OCI-LY7 (cell line): ENCODE data around the gene DGKG. TPM values are rescaled to one million over a fixed set of nuclear protein-coding genes. Genes with fewer than 3 reads are reported as not detected.

Experiments
- BruUV-seq: library from RNA; stranded (reverse); fragments of 400-500 nt; replicated peaks from 2 replicates; lab custom pipeline; 2021; lab: Mats Ljungman, UMichigan
- CTCF ChIA-PET: fragments of 300-600 bp; sonication (Branson Sonifier 250); formaldehyde crosslinking; loops from one replicate; lab custom pipeline; 2022; ENCODE audit warnings: antibody characterized with exemption; ENCODE audit not compliant: unreplicated experiment; lab: Charles Lee
- POLR2A ChIA-PET: fragments of 300-600 bp; sonication (Branson Sonifier 250); formaldehyde crosslinking; loops from one replicate; lab custom pipeline; 2022; ENCODE audit warnings: antibody characterized with exemption; lab: Charles Lee
- DNase-seq: peaks from one replicate; pipeline ENCODE4 v3.0.0-alpha.2; 2015; ENCODE audit warnings: low spot score
- H2AFZ ChIP-seq: fragments of 200-600 bp; sonication (generic), shearing (Covaris generic); 2 replicates; pipeline ENCODE4 v1.6.1; 2014; ENCODE audit warnings: mild to moderate bottlenecking, antibody characterized with exemption, low read length, moderate library complexity
- H3K27ac ChIP-seq: fragments of 200-600 bp; sonication (generic); 2 replicates; pipeline ENCODE4 v1.5.1; 2014; ENCODE audit warnings: mixed run types, low read depth, mild to moderate bottlenecking, moderate library complexity, low read length, inconsistent platforms; ENCODE audit not compliant: poor library complexity, severe bottlenecking
- H3K36me3 ChIP-seq: fragments of 200-600 bp; sonication (generic); 2 replicates; pipeline ENCODE4 v1.6.1; 2014; ENCODE audit warnings: mild to moderate bottlenecking, antibody characterized with exemption, low read length, moderate library complexity, mixed read lengths; ENCODE audit not compliant: insufficient read depth
- H3K4me1 ChIP-seq: fragments of 200-600 bp; sonication (generic); 2 replicates; pipeline ENCODE4 v1.5.1; 2014; ENCODE audit warnings: mild to moderate bottlenecking, low read length; ENCODE audit not compliant: insufficient read depth, poor library complexity, severe bottlenecking
- H3K4me2 ChIP-seq: fragments of 200-600 bp; sonication (generic); 2 replicates; pipeline ENCODE4 v1.6.1; 2014; ENCODE audit warnings: mild to moderate bottlenecking, low read length
- H3K4me3 ChIP-seq: fragments of 200-600 bp; sonication (generic); 2 replicates; pipeline ENCODE4 v1.5.1; 2014; ENCODE audit warnings: mild to moderate bottlenecking, low read depth, low read length; ENCODE audit not compliant: poor library complexity, severe bottlenecking
- H3K79me2 ChIP-seq: fragments of 200-600 bp; sonication (generic); 2 replicates; pipeline ENCODE4 v1.6.1; 2016; ENCODE audit warnings: low read depth, mild to moderate bottlenecking, low read length, moderate library complexity, mixed read lengths; ENCODE audit not compliant: insufficient read depth
- H3K9me2 ChIP-seq: fragments of 200-600 bp; sonication (generic); 2 replicates; pipeline ENCODE4 v1.6.1; 2016; ENCODE audit warnings: mild to moderate bottlenecking, low read length, mixed read lengths; ENCODE audit not compliant: insufficient read depth
- H3K9me3 ChIP-seq: fragments of 200-600 bp; sonication (generic); 2 replicates; pipeline ENCODE4 v1.6.1; 2014; ENCODE audit warnings: mild to moderate bottlenecking, mixed run types, low read length, mixed read lengths
- H4K20me1 ChIP-seq: fragments of 200-600 bp; sonication (generic); 2 replicates; pipeline ENCODE4 v1.6.1; 2014; ENCODE audit warnings: mild to moderate bottlenecking, antibody characterized with exemption, low read length, moderate library complexity, mixed read lengths; ENCODE audit not compliant: insufficient read depth
- CTCF ChIP-seq: fragments of 200-600 bp; sonication (generic); conservative IDR thresholded peaks from 2 replicates; pipeline ENCODE4 v1.5.1; 2014; ENCODE audit warnings: mild to moderate bottlenecking, antibody characterized with exemption, low read length, moderate library complexity, mixed read lengths
- EZH2phosphoT487 ChIP-seq: fragments of 200-600 bp; sonication (generic); IDR thresholded peaks from 2 replicates; pipeline ENCODE4 v1.6.1; 2018; ENCODE audit warnings: low read depth, borderline replicate concordance, mild to moderate bottlenecking, mixed run types, antibody characterized with exemption, low read length, moderate library complexity, mixed read lengths
- intact Hi-C: fragments of 100-400 bp; cut with micrococcal nuclease; formaldehyde crosslinking; loops from one replicate; pipeline ENCODE4 v1.10.0; 2022; ENCODE audit not compliant: unreplicated experiment
- total RNA-seq, 2 experiments: library from RNA; depleted of rRNA in 1 of 2; stranded (reverse); fragments of >200 nt in 1 of 2; shearing (Covaris generic) in 1 of 2; gene quantifications; 2 replicates each; pipeline ENCODE4 v1.2.3, GENCODE V29; 2014 to 2022

Gene DGKG
- total RNA-seq, 2 experiments from 2014 or later = 0.06 TPM; not detected in 1

GRCh38 chr3:186108106-186108940, 253.7 kb downstream of the DGKG start:
- BruUV-seq = no TSS peak
- Histone ChIP-seq H4K20me1 (no peaks in the 10 kb centered on the region), H3K4me3 (peak overlapping the region; percentile 67), H3K4me2 (peak overlapping the region; percentile 98), H3K9me3 (no peaks in the 10 kb centered on the region), H3K4me1 (peaks cover 24% of the 10 kb centered on the region), H2AFZ (no peak overlapping the region), H3K79me2 (no peaks in the 10 kb centered on the region), H3K27ac (no peak overlapping the region), H3K36me3 (no peaks in the 10 kb centered on the region), H3K9me2 (no peaks in the 10 kb centered on the region)
- no peak for TF ChIP-seq CTCF
- no peak for TF ChIP-seq EZH2phosphoT487
- CTCF ChIA-PET = no interaction called here
- peak; percentile 11 for DNase-seq
- intact Hi-C loops = loop anchor here (1.0 to 10.0 kb wide), 4 partner anchors 44 to 132 kb away; no protein-coding TSS in a partner anchor
- POLR2A ChIA-PET = interaction anchor here (0.7 to 1.2 kb wide), 3 partner anchors 37 to 1449 kb away, joined by 3 to 4 read pairs (median 4); no protein-coding TSS in a partner anchor

DNA sequence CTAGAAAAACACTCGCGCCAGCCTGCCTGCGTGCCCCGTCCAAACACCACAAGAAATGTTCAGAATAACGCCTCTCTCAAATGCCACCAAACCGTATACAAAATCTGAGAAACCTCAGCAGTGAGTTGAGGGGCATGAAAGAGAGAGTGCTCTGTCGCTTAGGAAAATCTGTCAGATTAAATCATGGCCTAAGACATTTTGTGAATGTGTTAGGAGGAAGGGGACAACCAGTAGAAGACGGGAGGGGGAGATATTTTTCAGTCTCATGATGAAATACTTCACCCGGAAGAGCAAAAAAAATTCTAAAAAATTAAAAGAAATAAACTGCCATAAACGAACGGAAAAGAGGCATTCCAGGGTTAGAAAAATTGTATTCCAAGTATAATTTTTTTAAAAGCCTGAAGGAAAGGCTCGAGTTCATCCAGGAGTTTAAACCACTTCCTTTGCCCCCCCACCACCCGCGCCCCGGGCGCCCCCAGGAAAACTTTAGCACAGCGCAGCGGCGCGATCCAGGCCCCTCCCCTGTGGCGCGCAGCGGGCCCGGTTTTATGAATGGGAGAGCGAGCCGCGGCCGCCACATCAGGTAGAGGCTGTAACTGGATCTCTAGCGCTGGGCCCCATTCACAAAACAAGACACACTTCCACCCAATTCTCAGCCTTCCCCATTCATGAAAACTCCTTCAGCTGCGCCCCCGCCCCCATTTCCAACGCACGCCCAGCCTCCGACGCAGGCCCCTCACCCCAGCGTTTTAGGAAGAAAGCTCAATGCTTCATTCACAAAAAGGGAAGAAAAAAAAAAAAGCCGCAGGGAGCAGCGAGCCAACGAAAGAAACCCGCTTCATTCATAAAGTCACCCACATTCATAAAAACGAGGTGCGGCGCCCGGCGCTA, 254.6 kb downstream of the DGKG start:
- no peaks in the 10 kb centered on the region for H3K9me2 ChIP-seq
- intact Hi-C loops = loop anchor here (1.0 to 10.0 kb wide), 4 partner anchors 45 to 133 kb away; no protein-coding TSS in a partner anchor
- ChIA-PET CTCF (no interaction called here), POLR2A (interaction anchor here (0.6 to 0.7 kb wide), 3 partner anchors 36 to 1450 kb away, joined by 3 to 4 read pairs (median 4); no protein-coding TSS in a partner anchor)
- H3K4me1 ChIP-seq = peaks cover 24% of the 10 kb centered on the region
- H4K20me1 ChIP-seq = no peaks in the 10 kb centered on the region
- H3K36me3 ChIP-seq = no peaks in the 10 kb centered on the region
- no peaks in the 10 kb centered on the region for H3K79me2 ChIP-seq
- no TSS peak for BruUV-seq
- H3K4me2 ChIP-seq = peak overlapping the region; percentile 98
- no peaks in the 10 kb centered on the region for H3K9me3 ChIP-seq
- no peak overlapping the region for H2AFZ ChIP-seq
- peak; percentile 70 for DNase-seq
- no peak overlapping the region for H3K27ac ChIP-seq
- H3K4me3 ChIP-seq = peak overlapping the region; percentile 67
- no peak for TF ChIP-seq CTCF
